ENCODE measurements around the gene PCNX2.

The PCNX2 gene

DNA sequence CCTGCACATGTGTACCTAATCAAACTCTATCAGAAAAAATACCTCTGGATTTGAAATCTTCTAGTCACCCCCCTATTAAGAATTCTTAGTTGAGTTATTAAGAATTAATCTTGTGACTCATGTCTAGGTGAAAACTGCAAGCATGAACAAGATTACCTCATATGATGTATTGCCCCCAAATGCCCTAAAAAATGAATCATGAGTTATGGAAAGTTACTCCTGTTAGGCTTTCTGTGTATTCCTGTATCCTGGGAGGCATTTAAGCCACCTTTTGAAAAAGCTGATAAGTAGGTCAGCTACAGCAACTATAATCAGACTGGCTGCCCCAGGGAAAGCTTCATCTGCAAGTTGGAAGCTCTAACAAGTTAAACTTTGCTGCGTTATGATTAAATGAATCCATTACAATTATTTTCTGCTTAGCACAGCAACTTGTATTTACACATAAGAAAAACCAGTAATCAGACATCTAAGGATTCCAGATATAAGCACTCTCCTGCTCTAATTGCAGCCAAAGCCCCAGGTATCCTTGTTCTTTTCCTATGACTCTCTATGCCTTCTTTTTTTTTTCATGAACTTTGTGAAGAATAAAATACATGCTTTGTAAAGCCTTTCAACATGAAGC, 197.5 kb downstream of the PCNX2 start:
- H3K4me3 ChIP-seq (ENCODE audit: low read length) = no peak overlapping the region
- H3K9ac ChIP-seq (ENCODE audit: low read length) = no peak overlapping the region
- no peaks in the 10 kb centered on the region for H3K9me3 ChIP-seq (replicated peaks; ENCODE audit: insufficient read depth, low read length)
- no peak overlapping the region for H3K4me2 ChIP-seq (ENCODE audit: low read depth, low read length)
- no peaks in the 10 kb centered on the region for H4K20me1 ChIP-seq (ENCODE audit: insufficient read depth, low read length)
- no peaks in the 10 kb centered on the region for H3K27me3 ChIP-seq (replicated peaks; ENCODE audit: insufficient read depth, low read length)
- no peak overlapping the region for H3K27ac ChIP-seq (ENCODE audit: low read length)
- H3K36me3 ChIP-seq (replicated peaks; ENCODE audit: insufficient read depth, low read length) = no peaks in the 10 kb centered on the region
- no peaks in the 10 kb centered on the region for H3K9me2 ChIP-seq (replicated peaks; ENCODE audit: insufficient read depth, low read length)
- H2AFZ ChIP-seq (ENCODE audit: low read length) = no peak overlapping the region
- no peaks in the 10 kb centered on the region for H3F3A ChIP-seq (ENCODE audit: insufficient read depth, low read length)
- no peak for DNase-seq
- H3K4me1 ChIP-seq (ENCODE audit: low read length) = no peaks in the 10 kb centered on the region
- H3K79me2 ChIP-seq (ENCODE audit: low read length) = no peaks in the 10 kb centered on the region
- TF ChIP-seq EZH2 (optimal IDR thresholded peaks at IDR 0.05; ENCODE audit: low read depth, low read length) (no peak), EZH2phosphoT487 (IDR thresholded peaks at IDR 0.05; ENCODE audit: low read length) (no peak), CTCF (IDR thresholded peaks at IDR 0.05; ENCODE audit: low read length) (no peak)

DNA sequence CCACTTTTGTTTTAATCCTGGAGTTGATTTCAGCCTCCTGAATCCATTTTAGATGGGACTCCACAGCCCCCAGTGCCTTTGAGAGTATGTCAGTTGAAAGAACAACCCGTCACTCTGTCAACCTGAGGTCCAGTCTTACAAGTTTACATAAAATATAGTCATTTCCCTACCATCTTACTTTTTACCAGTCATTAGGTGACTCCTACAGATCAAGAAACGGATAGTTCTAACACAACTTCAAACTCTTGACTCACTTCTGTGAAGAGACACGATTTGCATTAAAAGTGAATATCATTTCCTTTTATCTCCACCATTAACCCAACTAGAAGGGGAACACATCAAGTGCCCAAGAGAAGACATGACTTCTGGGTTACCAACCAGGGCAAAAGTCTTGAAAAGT, 198.0 kb downstream of the PCNX2 start:
- H3K4me2 ChIP-seq (ENCODE audit: low read depth, low read length) = no peak overlapping the region
- no peaks in the 10 kb centered on the region for H4K20me1 ChIP-seq (ENCODE audit: insufficient read depth, low read length)
- no peaks in the 10 kb centered on the region for H3K4me1 ChIP-seq (ENCODE audit: low read length)
- no peaks in the 10 kb centered on the region for H3K36me3 ChIP-seq (replicated peaks; ENCODE audit: insufficient read depth, low read length)
- no peaks in the 10 kb centered on the region for H3K9me3 ChIP-seq (replicated peaks; ENCODE audit: insufficient read depth, low read length)
- H3F3A ChIP-seq (ENCODE audit: insufficient read depth, low read length) = no peaks in the 10 kb centered on the region
- H3K9ac ChIP-seq (ENCODE audit: low read length) = no peak overlapping the region
- H2AFZ ChIP-seq (ENCODE audit: low read length) = no peak overlapping the region
- no peaks in the 10 kb centered on the region for H3K9me2 ChIP-seq (replicated peaks; ENCODE audit: insufficient read depth, low read length)
- no peak for DNase-seq
- TF ChIP-seq EZH2phosphoT487 (IDR thresholded peaks at IDR 0.05; ENCODE audit: low read length) (no peak), CTCF (IDR thresholded peaks at IDR 0.05; ENCODE audit: low read length) (no peak), EZH2 (optimal IDR thresholded peaks at IDR 0.05; ENCODE audit: low read depth, low read length) (no peak)
- no peaks in the 10 kb centered on the region for H3K27me3 ChIP-seq (replicated peaks; ENCODE audit: insufficient read depth, low read length)
- H3K79me2 ChIP-seq (ENCODE audit: low read length) = no peaks in the 10 kb centered on the region
- no peak overlapping the region for H3K4me3 ChIP-seq (ENCODE audit: low read length)
- no peak overlapping the region for H3K27ac ChIP-seq (ENCODE audit: low read length)

DNA sequence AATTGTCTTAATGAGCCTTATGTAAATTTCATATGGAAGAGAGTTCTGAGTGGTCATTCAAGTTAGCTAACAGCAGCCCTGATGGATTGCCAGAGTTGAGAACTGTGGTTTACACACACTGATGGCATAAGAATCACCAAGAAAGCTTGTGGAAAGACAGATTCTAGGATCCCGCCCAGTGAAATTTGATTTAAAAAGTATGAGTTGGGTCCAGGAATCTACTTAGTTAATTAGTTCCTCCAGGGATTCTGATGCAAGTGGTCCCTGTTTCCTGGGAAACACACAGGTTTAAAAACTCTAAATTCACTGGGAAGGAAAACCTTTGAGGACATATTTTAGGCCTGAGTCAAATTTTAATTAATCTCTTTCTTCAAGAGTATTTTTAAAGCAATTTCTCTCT, 200.8 kb downstream of the PCNX2 start:
- no peaks in the 10 kb centered on the region for H3F3A ChIP-seq (ENCODE audit: insufficient read depth, low read length)
- H3K9me3 ChIP-seq (replicated peaks; ENCODE audit: insufficient read depth, low read length) = no peaks in the 10 kb centered on the region
- no peak overlapping the region for H3K9ac ChIP-seq (ENCODE audit: low read length)
- H3K36me3 ChIP-seq (replicated peaks; ENCODE audit: insufficient read depth, low read length) = no peaks in the 10 kb centered on the region
- no peaks in the 10 kb centered on the region for H3K79me2 ChIP-seq (ENCODE audit: low read length)
- H2AFZ ChIP-seq (ENCODE audit: low read length) = no peak overlapping the region
- H3K9me2 ChIP-seq (replicated peaks; ENCODE audit: insufficient read depth, low read length) = no peaks in the 10 kb centered on the region
- no peak overlapping the region for H3K4me3 ChIP-seq (ENCODE audit: low read length)
- TF ChIP-seq CTCF (IDR thresholded peaks at IDR 0.05; ENCODE audit: low read length) (no peak), EZH2 (optimal IDR thresholded peaks at IDR 0.05; ENCODE audit: low read depth, low read length) (no peak), EZH2phosphoT487 (IDR thresholded peaks at IDR 0.05; ENCODE audit: low read length) (no peak)
- H3K4me1 ChIP-seq (ENCODE audit: low read length) = no peaks in the 10 kb centered on the region
- H3K4me2 ChIP-seq (ENCODE audit: low read depth, low read length) = no peak overlapping the region
- H3K27me3 ChIP-seq (replicated peaks; ENCODE audit: insufficient read depth, low read length) = no peaks in the 10 kb centered on the region
- no peaks in the 10 kb centered on the region for H4K20me1 ChIP-seq (ENCODE audit: insufficient read depth, low read length)
- H3K27ac ChIP-seq (ENCODE audit: low read length) = no peak overlapping the region
- no peak for DNase-seq
